Mesenteric fat pad (tissue), 1 donor: ENCODE measurements around the gene GART. TPM values are rescaled to one million over a fixed set of nuclear protein-coding genes. Genes with fewer than 3 reads are reported as not detected.
"Not testable (repeated sequence)": the region's sequence is repeated elsewhere in the genome, so short reads cannot be mapped to it uniquely, and the experiment has no call there.

Source experiments
- DNase-seq: peaks from one replicate; pipeline ENCODE4 v3.0.0-alpha.2; 2020; ENCODE audit warnings: low spot score
- total RNA-seq: library from RNA; stranded (reverse); fragmentation: NEBNext Ultra II Directional; extraction: Animal tissue kit (Norgen Biotek cat#: 25700); gene quantifications from one replicate; pipeline ENCODE4 v1.2.1, GENCODE V29; 2021
- donor health status: DM: yes; HTN: yes; CAD: no.

Gene GART
- total RNA-seq, 1 donor from 2014 or later: 99.0 TPM

- DNase-seq: no peak
Observed at GRCh38 chr21:33473344-33473743, 68.6 kb downstream of the GART start.

- DNase-seq: no peak
Observed at GRCh38 chr21:33470701-33471100, 71.2 kb downstream of the GART start.

GRCh38 chr21:33469183-33469582 is 72.7 kb downstream of the GART start:
- not testable (repeated sequence) for DNase-seq

GRCh38 chr21:33461538-33462250 is 80.2 kb downstream of the GART start:
- no peak for DNase-seq

GRCh38 chr21:33458861-33459260 is 83.1 kb downstream of the GART start:
- DNase-seq: no peak

GRCh38 chr21:33455686-33456446 is 86.1 kb downstream of the GART start:
- DNase-seq: no peak

Other genes with a start within 250 kb of the GART start
- gene IFNAR1, start 217.1 kb downstream of the GART start, total RNA-seq: 88.8 TPM
- gene IFNGR2, start 138.7 kb downstream of the GART start, total RNA-seq: 150 TPM
- gene TMEM50B, start 62.1 kb downstream of the GART start, total RNA-seq: 36.1 TPM
- 1.6 TPM for gene DNAJC28, start 50.4 kb downstream of the GART start, total RNA-seq
- 258 TPM for gene SON, start 921 bp upstream of the GART start, total RNA-seq
- gene DONSON, start 46.6 kb upstream of the GART start, total RNA-seq: 5.7 TPM
- gene CRYZL1, start 99.6 kb upstream of the GART start, total RNA-seq: 35.9 TPM
- gene ITSN1, start 100.4 kb upstream of the GART start, total RNA-seq: 268 TPM